OCI-LY1 (cell line): ENCODE measurements around the gene STAT4.
A peak's percentile ranks its signal among the peaks of the same experiment; 100 is the strongest.
"Not testable (repeated sequence)": the region's sequence is repeated elsewhere in the genome, so short reads cannot be mapped to it uniquely, and the experiment has no call there.

Experiments used
- H2AFZ ChIP-seq: fragments of 200-600 bp; sonication (generic), shearing (Covaris generic); 2 replicates; pipeline ENCODE4 v1.6.0; 2014; ENCODE audit warnings: antibody characterized with exemption, mild to moderate bottlenecking, low read length
- H3F3A ChIP-seq: fragments of 200-600 bp; sonication (generic), shearing (Covaris generic); 2 replicates; pipeline ENCODE4 v1.6.0; 2014; ENCODE audit warnings: mild to moderate bottlenecking, antibody characterized with exemption, low read length, moderate library complexity; ENCODE audit not compliant: insufficient read depth
- H3K27ac ChIP-seq: fragments of 200-600 bp; sonication (generic); 2 replicates; pipeline ENCODE4 v1.5.1; 2014; ENCODE audit warnings: low read length, mixed run types, mild to moderate bottlenecking, low read depth; ENCODE audit not compliant: poor library complexity, severe bottlenecking
- H3K27me3 ChIP-seq: fragments of 200-600 bp; sonication (generic); 2 replicates; pipeline ENCODE4 v1.6.0; 2014; ENCODE audit warnings: antibody characterized with exemption, mild to moderate bottlenecking, low read length, moderate library complexity; ENCODE audit not compliant: insufficient read depth
- H3K36me3 ChIP-seq: fragments of 200-600 bp; sonication (generic); 2 replicates; pipeline ENCODE4 v1.6.1; 2014; ENCODE audit warnings: mild to moderate bottlenecking, antibody characterized with exemption, low read length, moderate library complexity, mixed read lengths; ENCODE audit not compliant: insufficient read depth
- H3K4me1 ChIP-seq: fragments of 200-600 bp; sonication (generic); 2 replicates; pipeline ENCODE4 v1.5.1; 2014; ENCODE audit warnings: mild to moderate bottlenecking, low read length, moderate library complexity; ENCODE audit not compliant: insufficient read depth, severe bottlenecking
- H3K4me2 ChIP-seq: fragments of 200-600 bp; sonication (generic), shearing (Covaris generic); 2 replicates; pipeline ENCODE4 v1.6.1; 2014; ENCODE audit warnings: low read length
- H3K4me3 ChIP-seq: fragments of 200-600 bp; sonication (generic); 2 replicates; pipeline ENCODE4 v1.5.1; 2014; ENCODE audit warnings: low read length, low read depth, mild to moderate bottlenecking, mixed read lengths; ENCODE audit not compliant: poor library complexity, severe bottlenecking
- H3K79me2 ChIP-seq: fragments of 200-600 bp; shearing (Covaris generic); 2 replicates; pipeline ENCODE4 v1.6.1; 2016; ENCODE audit warnings: mixed run types, low read length, mixed read lengths; ENCODE audit not compliant: insufficient read depth
- H3K9ac ChIP-seq: fragments of 200-600 bp; sonication (generic), shearing (Covaris generic); 2 replicates; pipeline ENCODE4 v1.6.1; 2014; ENCODE audit warnings: mild to moderate bottlenecking, low read length, mixed read lengths
- H3K9me2 ChIP-seq: fragments of 200-600 bp; sonication (generic), shearing (Covaris generic); 2 replicates; pipeline ENCODE4 v1.6.1; 2014; ENCODE audit warnings: low read depth, mild to moderate bottlenecking, low read length, mixed read lengths
- H3K9me3 ChIP-seq: fragments of 200-600 bp; shearing (Covaris generic); 2 replicates; pipeline ENCODE4 v1.6.1; 2014; ENCODE audit warnings: low read length, mixed read lengths
- H4K20me1 ChIP-seq: fragments of 200-600 bp; sonication (generic), shearing (Covaris generic); 2 replicates; pipeline ENCODE4 v1.6.0; 2016; ENCODE audit warnings: mild to moderate bottlenecking, low read length; ENCODE audit not compliant: insufficient read depth
- CTCF ChIP-seq: fragments of 200-600 bp; sonication (generic), shearing (Covaris generic); IDR thresholded peaks from 2 replicates; pipeline ENCODE4 v1.5.1; 2017; ENCODE audit warnings: mild to moderate bottlenecking, antibody characterized with exemption, low read length, moderate library complexity, mixed read lengths
- EZH2 ChIP-seq: fragments of 200-600 bp; sonication (generic), shearing (Covaris generic); IDR thresholded peaks from 2 replicates; pipeline ENCODE4 v1.8.0; 2017; ENCODE audit warnings: borderline replicate concordance, mixed run types, mild to moderate bottlenecking, antibody characterized with exemption, low read length, moderate library complexity, mixed read lengths

Gene STAT4

GRCh38 chr2:190997526-190998113 lies 153.2 kb downstream of the STAT4 start:
- H3K27me3 ChIP-seq: no peaks in the 10 kb centered on the region
- H3K9me3 ChIP-seq: no peaks in the 10 kb centered on the region
- H3K36me3 ChIP-seq: peaks cover 88% of the 10 kb centered on the region
- H3K9ac ChIP-seq: no peak overlapping the region
- no peak for TF ChIP-seq CTCF
- no peak for TF ChIP-seq EZH2
- H3K4me1 ChIP-seq: no peaks in the 10 kb centered on the region
- H3K27ac ChIP-seq: no peak overlapping the region
- H3K79me2 ChIP-seq: no peaks in the 10 kb centered on the region
- H3K4me2 ChIP-seq: no peak overlapping the region
- no peak overlapping the region for H2AFZ ChIP-seq
- no peaks in the 10 kb centered on the region for H4K20me1 ChIP-seq
- H3K4me3 ChIP-seq: no peak overlapping the region
- H3K9me2 ChIP-seq: no peaks in the 10 kb centered on the region
- no peaks in the 10 kb centered on the region for H3F3A ChIP-seq

- no peak for TF ChIP-seq CTCF
- TF ChIP-seq EZH2: no peak
- no peak overlapping the region for H2AFZ ChIP-seq
- no peaks in the 10 kb centered on the region for H3K79me2 ChIP-seq
- no peak overlapping the region for H3K27ac ChIP-seq
- H3K9me3 ChIP-seq: no peaks in the 10 kb centered on the region
- H3K36me3 ChIP-seq: peaks cover 88% of the 10 kb centered on the region
- H3K4me2 ChIP-seq: no peak overlapping the region
- no peak overlapping the region for H3K9ac ChIP-seq
- no peaks in the 10 kb centered on the region for H3K9me2 ChIP-seq
- H3F3A ChIP-seq: no peaks in the 10 kb centered on the region
- H4K20me1 ChIP-seq: no peaks in the 10 kb centered on the region
- no peaks in the 10 kb centered on the region for H3K4me1 ChIP-seq
- H3K27me3 ChIP-seq: no peaks in the 10 kb centered on the region
- H3K4me3 ChIP-seq: no peak overlapping the region
Measured at GRCh38 chr2:190996947-190997346, 153.8 kb downstream of the STAT4 start.

GRCh38 chr2:190996338-190996946 lies 154.4 kb downstream of the STAT4 start:
- no peaks in the 10 kb centered on the region for H3K27me3 ChIP-seq
- no peaks in the 10 kb centered on the region for H3K9me3 ChIP-seq
- H3K4me2 ChIP-seq: no peak overlapping the region
- H3K9me2 ChIP-seq: no peaks in the 10 kb centered on the region
- H3K4me3 ChIP-seq: no peak overlapping the region
- peaks cover 86% of the 10 kb centered on the region for H3K36me3 ChIP-seq
- H2AFZ ChIP-seq: no peak overlapping the region
- H4K20me1 ChIP-seq: no peaks in the 10 kb centered on the region
- no peak overlapping the region for H3K9ac ChIP-seq
- H3K79me2 ChIP-seq: no peaks in the 10 kb centered on the region
- TF ChIP-seq EZH2: no peak
- peak; percentile 68 for TF ChIP-seq CTCF
- no peaks in the 10 kb centered on the region for H3K4me1 ChIP-seq
- H3K27ac ChIP-seq: no peak overlapping the region
- H3F3A ChIP-seq: no peaks in the 10 kb centered on the region

GRCh38 chr2:190995315-190995714 lies 155.5 kb downstream of the STAT4 start:
- not testable (repeated sequence) for H4K20me1 ChIP-seq, H3F3A ChIP-seq, H3K9me3 ChIP-seq, H3K9me2 ChIP-seq, H3K4me2 ChIP-seq, H3K9ac ChIP-seq, H3K27ac ChIP-seq, H3K4me3 ChIP-seq, H3K79me2 ChIP-seq, H2AFZ ChIP-seq, H3K4me1 ChIP-seq, H3K27me3 ChIP-seq
- peaks cover 86% of the 10 kb centered on the region for H3K36me3 ChIP-seq
